ENCODE measurements around the gene CSMD2.

DNA sequence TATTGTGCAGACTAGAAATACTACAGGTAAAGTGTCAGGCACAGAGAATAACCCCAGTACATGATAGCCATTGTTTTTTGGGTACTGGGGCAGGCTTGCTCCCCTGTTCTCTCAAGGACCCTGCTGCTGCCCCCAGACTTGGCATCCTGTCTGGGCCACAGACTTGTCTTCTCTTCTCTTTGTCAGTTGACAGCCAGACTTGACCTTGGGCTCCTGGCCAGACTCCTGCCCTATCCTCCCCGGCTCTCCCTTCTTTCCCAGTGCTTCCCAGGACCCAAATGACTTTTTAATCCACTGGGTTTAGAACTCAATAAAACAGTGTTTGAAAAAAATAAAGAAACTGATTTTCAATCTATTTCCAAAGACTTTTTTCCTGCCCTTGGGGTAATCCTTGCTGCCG is 649.4 kb downstream of the CSMD2 start:
- TF ChIP-seq, protein P1, sequence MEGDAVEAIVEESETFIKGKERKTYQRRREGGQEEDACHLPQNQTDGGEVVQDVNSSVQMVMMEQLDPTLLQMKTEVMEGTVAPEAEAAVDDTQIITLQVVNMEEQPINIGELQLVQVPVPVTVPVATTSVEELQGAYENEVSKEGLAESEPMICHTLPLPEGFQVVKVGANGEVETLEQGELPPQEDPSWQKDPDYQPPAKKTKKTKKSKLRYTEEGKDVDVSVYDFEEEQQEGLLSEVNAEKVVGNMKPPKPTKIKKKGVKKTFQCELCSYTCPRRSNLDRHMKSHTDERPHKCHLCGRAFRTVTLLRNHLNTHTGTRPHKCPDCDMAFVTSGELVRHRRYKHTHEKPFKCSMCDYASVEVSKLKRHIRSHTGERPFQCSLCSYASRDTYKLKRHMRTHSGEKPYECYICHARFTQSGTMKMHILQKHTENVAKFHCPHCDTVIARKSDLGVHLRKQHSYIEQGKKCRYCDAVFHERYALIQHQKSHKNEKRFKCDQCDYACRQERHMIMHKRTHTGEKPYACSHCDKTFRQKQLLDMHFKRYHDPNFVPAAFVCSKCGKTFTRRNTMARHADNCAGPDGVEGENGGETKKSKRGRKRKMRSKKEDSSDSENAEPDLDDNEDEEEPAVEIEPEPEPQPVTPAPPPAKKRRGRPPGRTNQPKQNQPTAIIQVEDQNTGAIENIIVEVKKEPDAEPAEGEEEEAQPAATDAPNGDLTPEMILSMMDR (IDR thresholded peaks at IDR 0.05; ENCODE audit: low read length): no peak
- no peak for TF ChIP-seq EZH2 (optimal IDR thresholded peaks at IDR 0.05; ENCODE audit: low read depth, low read length)

Measured in MM.1S (cell line).